ENCODE results near the gene MTO1.
"Not testable (repeated sequence)": the region's sequence is repeated elsewhere in the genome, so short reads cannot be mapped to it uniquely, and the experiment has no call there.

MTO1 gene

GRCh38 chr6:73461537-73462350 is at the start of gene MTO1:
MTO1 (plus strand) TSS chr6:73461737; CDS start chr6:73461855, 118 bp downstream.
- peak; percentile 94 for DNase-seq (ENCODE audit: low read depth)

- no peak for DNase-seq (ENCODE audit: low read depth)
These were observed 48.4 kb upstream of the MTO1 start for GRCh38 chr6:73413102-73413501.

GRCh38 chr6:73418081-73418741 is 43.3 kb upstream of the MTO1 start:
- peak; percentile 55 for DNase-seq (ENCODE audit: low read depth)

- DNase-seq (ENCODE audit: low read depth) = no peak
These were observed 40.0 kb upstream of the MTO1 start for GRCh38 chr6:73421534-73421933.

GRCh38 chr6:73435236-73435635 is 26.3 kb upstream of the MTO1 start:
- DNase-seq (ENCODE audit: low read depth) = no peak

- no peak for DNase-seq (ENCODE audit: low read depth)
These were observed 18.0 kb upstream of the MTO1 start for GRCh38 chr6:73443555-73443954.

GRCh38 chr6:73451223-73452106 is 10.1 kb upstream of the MTO1 start:
- DNase-seq (ENCODE audit: low read depth) = peak; percentile 54

- DNase-seq (ENCODE audit: low read depth) = peak; percentile 58
These were observed 9.5 kb upstream of the MTO1 start, which contains the start of gene CGAS for GRCh38 chr6:73452107-73452461. CGAS (minus strand) TSS chr6:73452297; CDS start chr6:73452181, 116 bp downstream.

GRCh38 chr6:73455865-73456629 is 5.5 kb upstream of the MTO1 start:
- DNase-seq (ENCODE audit: low read depth) = peak; percentile 89

- not testable (repeated sequence) for DNase-seq (ENCODE audit: low read depth)
These were observed 2.1 kb upstream of the MTO1 start for GRCh38 chr6:73459474-73459873.

GRCh38 chr6:73460056-73460455 is 1.5 kb upstream of the MTO1 start:
- DNase-seq (ENCODE audit: low read depth) = no peak

- no peak for DNase-seq (ENCODE audit: low read depth)
These were observed 10.3 kb downstream of the MTO1 start for GRCh38 chr6:73471686-73472290.

GRCh38 chr6:73476723-73477122 is 15.2 kb downstream of the MTO1 start:
- DNase-seq (ENCODE audit: low read depth) = no peak

- DNase-seq (ENCODE audit: low read depth) = no peak
These were observed 15.9 kb downstream of the MTO1 start for GRCh38 chr6:73477407-73477806.

- no peak for DNase-seq (ENCODE audit: low read depth)
These were observed 20.4 kb downstream of the MTO1 start for GRCh38 chr6:73481969-73482368.

GRCh38 chr6:73484438-73484837 is 22.9 kb downstream of the MTO1 start:
- DNase-seq (ENCODE audit: low read depth) = no peak

GRCh38 chr6:73487473-73487872 is 25.9 kb downstream of the MTO1 start:
- DNase-seq (ENCODE audit: low read depth) = no peak

GRCh38 chr6:73491377-73491776 is 29.8 kb downstream of the MTO1 start:
- peak; percentile 62 for DNase-seq (ENCODE audit: low read depth)

GRCh38 chr6:73497915-73498314 is 36.4 kb downstream of the MTO1 start:
- DNase-seq (ENCODE audit: low read depth) = no peak

- DNase-seq (ENCODE audit: low read depth) = no peak
These were observed 41.7 kb downstream of the MTO1 start for GRCh38 chr6:73503027-73503772.

- no peak for DNase-seq (ENCODE audit: low read depth)
These were observed 42.6 kb downstream of the MTO1 start for GRCh38 chr6:73504160-73504559.
